Loucy (cell line): Measurements from ENCODE around the gene AGPS.

Source experiments
- H2AFZ ChIP-seq: fragments of 200-600 bp; sonication (generic); 2 replicates; pipeline ENCODE4 v1.6.0; 2016; ENCODE audit warnings: antibody characterized with exemption, mild to moderate bottlenecking, low read length, moderate library complexity
- H3F3A ChIP-seq: fragments of 200-600 bp; 2 replicates; pipeline ENCODE4 v1.6.0; 2016; ENCODE audit warnings: antibody characterized with exemption, low read depth, mild to moderate bottlenecking
- H3K27me3 ChIP-seq: fragments of 200-600 bp; sonication (generic); 2 replicates; pipeline ENCODE4 v1.6.1; 2014; ENCODE audit warnings: low read length, mild to moderate bottlenecking; ENCODE audit not compliant: insufficient read depth, poor library complexity, severe bottlenecking
- H3K36me3 ChIP-seq: fragments of 200-600 bp; sonication (generic); 2 replicates; pipeline ENCODE4 v1.6.1; 2016; ENCODE audit warnings: low read length; ENCODE audit not compliant: insufficient read depth
- H3K4me1 ChIP-seq: fragments of 200-600 bp; sonication (generic); 2 replicates; pipeline ENCODE4 v1.5.1; 2014; ENCODE audit warnings: low read length, mild to moderate bottlenecking; ENCODE audit not compliant: insufficient read depth, poor library complexity, severe bottlenecking
- H3K4me2 ChIP-seq: fragments of 200-600 bp; sonication (generic); 2 replicates; pipeline ENCODE4 v1.6.0; 2014; ENCODE audit warnings: antibody characterized with exemption, low read length, low read depth, mild to moderate bottlenecking; ENCODE audit not compliant: poor library complexity, severe bottlenecking
- H3K4me3 ChIP-seq: fragments of 200-600 bp; sonication (generic); 2 replicates; pipeline ENCODE4 v1.5.1; 2014; ENCODE audit warnings: low read length, mild to moderate bottlenecking, mixed read lengths; ENCODE audit not compliant: poor library complexity, severe bottlenecking
- H3K79me2 ChIP-seq: fragments of 200-600 bp; sonication (generic); 2 replicates; pipeline ENCODE4 v1.6.1; 2014; ENCODE audit warnings: low read length; ENCODE audit not compliant: insufficient read depth
- H3K9ac ChIP-seq: fragments of 200-600 bp; sonication (generic); 2 replicates; pipeline ENCODE4 v1.6.0; 2014; ENCODE audit warnings: mild to moderate bottlenecking, low read depth, low read length, moderate library complexity; ENCODE audit not compliant: poor library complexity, severe bottlenecking
- H3K9me2 ChIP-seq: fragments of 200-600 bp; sonication (generic); replicated peaks from 2 replicates; pipeline ENCODE4 v1.6.1; 2016; ENCODE audit warnings: low read depth, low read length, mixed read lengths
- H3K9me3 ChIP-seq: fragments of 200-600 bp; sonication (generic); 2 replicates; pipeline ENCODE4 v1.6.1; 2014; ENCODE audit warnings: mild to moderate bottlenecking, antibody characterized with exemption, low read length, low read depth; ENCODE audit not compliant: insufficient read depth
- H4K20me1 ChIP-seq: fragments of 200-600 bp; sonication (generic); 2 replicates; pipeline ENCODE4 v1.6.0; 2014; ENCODE audit warnings: antibody characterized with exemption, low read length, mild to moderate bottlenecking; ENCODE audit not compliant: insufficient read depth, poor library complexity, severe bottlenecking
- EZH2phosphoT487 ChIP-seq: fragments of 200-600 bp; IDR thresholded peaks from 2 replicates; pipeline ENCODE4 v1.6.1; 2018; ENCODE audit warnings: antibody characterized with exemption, mild to moderate bottlenecking, moderate library complexity, borderline replicate concordance
- TF ChIP-seq, protein P1 (sequence below): fragments of 200-600 bp; sonication (generic); conservative IDR thresholded peaks from 2 replicates; pipeline ENCODE4 v1.5.1; 2014; ENCODE audit warnings: mild to moderate bottlenecking, antibody characterized with exemption, low read length

AGPS gene

DNA sequence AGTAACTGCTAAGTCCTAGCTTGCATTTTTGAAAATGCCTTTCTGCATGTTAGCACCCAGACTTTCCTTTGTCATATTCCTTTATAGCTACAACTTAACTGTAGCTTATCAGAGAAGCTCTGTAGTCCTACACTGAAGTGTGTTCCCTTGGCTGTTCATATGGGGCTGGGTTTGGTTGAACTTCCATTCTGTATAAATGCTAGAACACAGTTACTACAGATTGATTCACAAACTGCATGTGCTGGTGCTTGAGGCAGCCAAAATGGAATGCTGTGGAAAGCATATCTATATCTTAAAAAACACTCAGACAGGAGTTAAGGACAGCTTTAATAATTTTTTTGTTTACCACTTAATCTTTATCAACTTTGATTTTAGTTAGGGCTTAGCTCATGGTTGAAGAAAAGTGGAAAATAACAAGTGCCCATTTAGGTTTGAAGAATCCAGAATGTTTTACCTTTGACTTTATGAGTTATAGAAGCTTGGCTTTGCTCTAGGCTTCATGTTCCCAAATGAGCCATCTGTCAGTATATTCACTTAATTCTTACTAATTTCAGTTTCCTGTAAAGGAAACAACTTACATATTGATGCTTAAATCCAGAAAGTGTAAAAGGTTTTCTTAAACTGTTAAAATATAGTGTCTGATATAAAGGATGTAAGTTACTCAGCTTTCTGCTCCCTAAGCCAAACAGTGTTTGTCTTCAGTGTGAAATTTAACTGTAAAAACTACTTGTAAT lies 148.9 kb downstream of the AGPS start:
- H3K36me3 ChIP-seq: peaks cover 18% of the 10 kb centered on the region

GRCh38 chr2:177542396-177542795 lies 149.8 kb downstream of the AGPS start:
- Histone ChIP-seq H3K4me3 (no peak overlapping the region), H3K9me3 (peaks cover 3% of the 10 kb centered on the region; the same call in 1 of the 2 replicates), H4K20me1 (no peaks in the 10 kb centered on the region), H3F3A (no peaks in the 10 kb centered on the region), H3K27me3 (no peaks in the 10 kb centered on the region), H3K79me2 (no peaks in the 10 kb centered on the region), H3K36me3 (peaks cover 14% of the 10 kb centered on the region), H3K9me2 (no peaks in the 10 kb centered on the region), H3K4me2 (no peak overlapping the region), H2AFZ (no peak overlapping the region), H3K4me1 (no peaks in the 10 kb centered on the region), H3K9ac (no peak overlapping the region)
- TF ChIP-seq, protein P1, sequence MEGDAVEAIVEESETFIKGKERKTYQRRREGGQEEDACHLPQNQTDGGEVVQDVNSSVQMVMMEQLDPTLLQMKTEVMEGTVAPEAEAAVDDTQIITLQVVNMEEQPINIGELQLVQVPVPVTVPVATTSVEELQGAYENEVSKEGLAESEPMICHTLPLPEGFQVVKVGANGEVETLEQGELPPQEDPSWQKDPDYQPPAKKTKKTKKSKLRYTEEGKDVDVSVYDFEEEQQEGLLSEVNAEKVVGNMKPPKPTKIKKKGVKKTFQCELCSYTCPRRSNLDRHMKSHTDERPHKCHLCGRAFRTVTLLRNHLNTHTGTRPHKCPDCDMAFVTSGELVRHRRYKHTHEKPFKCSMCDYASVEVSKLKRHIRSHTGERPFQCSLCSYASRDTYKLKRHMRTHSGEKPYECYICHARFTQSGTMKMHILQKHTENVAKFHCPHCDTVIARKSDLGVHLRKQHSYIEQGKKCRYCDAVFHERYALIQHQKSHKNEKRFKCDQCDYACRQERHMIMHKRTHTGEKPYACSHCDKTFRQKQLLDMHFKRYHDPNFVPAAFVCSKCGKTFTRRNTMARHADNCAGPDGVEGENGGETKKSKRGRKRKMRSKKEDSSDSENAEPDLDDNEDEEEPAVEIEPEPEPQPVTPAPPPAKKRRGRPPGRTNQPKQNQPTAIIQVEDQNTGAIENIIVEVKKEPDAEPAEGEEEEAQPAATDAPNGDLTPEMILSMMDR: no peak
- TF ChIP-seq EZH2phosphoT487: no peak

More for the DNA sequence above, 148.9 kb downstream of the AGPS start:
- no peak overlapping the region for H3K9ac ChIP-seq
- TF ChIP-seq, protein P1: no peak
- no peak for TF ChIP-seq EZH2phosphoT487
- H2AFZ ChIP-seq: no peak overlapping the region
- no peaks in the 10 kb centered on the region for H3K9me2 ChIP-seq
- no peak overlapping the region for H3K4me3 ChIP-seq
- no peak overlapping the region for H3K4me2 ChIP-seq
- H3K9me3 ChIP-seq: peaks cover 3% of the 10 kb centered on the region; the same call in 1 of the 2 replicates
- H3K79me2 ChIP-seq: no peaks in the 10 kb centered on the region
- no peaks in the 10 kb centered on the region for H3F3A ChIP-seq
- H4K20me1 ChIP-seq: no peaks in the 10 kb centered on the region
- H3K4me1 ChIP-seq: no peaks in the 10 kb centered on the region
- no peaks in the 10 kb centered on the region for H3K27me3 ChIP-seq

DNA sequence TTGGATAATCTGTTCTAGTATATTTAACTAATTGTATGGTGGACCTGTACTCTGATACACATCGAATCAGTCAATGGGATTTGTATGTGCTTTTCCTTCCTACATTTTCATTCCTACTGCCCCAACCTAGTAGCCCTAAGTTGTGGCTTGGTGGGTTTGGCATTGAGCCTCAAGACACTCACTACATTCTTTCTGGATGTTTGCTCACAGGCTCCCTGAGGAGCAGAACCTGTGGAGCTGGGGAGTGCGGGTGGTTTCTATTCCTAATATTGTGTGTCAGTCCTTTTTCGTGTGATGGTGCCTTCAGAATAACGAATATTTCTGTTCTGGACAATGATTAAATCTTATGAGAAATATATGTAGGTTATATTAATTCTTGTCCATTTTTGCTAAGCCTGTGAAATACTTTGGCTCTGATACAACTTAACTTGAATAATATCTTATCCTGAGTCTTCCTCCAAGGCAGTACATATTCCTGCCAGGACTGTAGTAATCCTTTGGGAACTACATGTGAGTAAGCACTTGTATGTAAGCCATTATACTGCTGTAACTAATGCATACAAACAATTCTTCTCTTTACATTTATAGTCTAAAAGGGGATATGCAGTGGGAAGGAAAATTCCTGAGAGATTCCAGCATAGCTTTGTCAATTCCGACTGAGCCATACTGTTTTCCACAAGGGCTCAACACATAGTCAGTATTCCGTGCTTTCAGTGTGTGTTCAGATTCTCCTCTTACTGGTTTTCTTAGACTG lies 150.6 kb downstream of the AGPS start:
- TF ChIP-seq EZH2phosphoT487: no peak
- TF ChIP-seq, protein P1: no peak
- H3K4me2 ChIP-seq: no peak overlapping the region
- H2AFZ ChIP-seq: no peak overlapping the region
- peaks cover 7% of the 10 kb centered on the region for H3K36me3 ChIP-seq
- H3K79me2 ChIP-seq: no peaks in the 10 kb centered on the region
- H3K4me3 ChIP-seq: no peak overlapping the region
- no peaks in the 10 kb centered on the region for H3F3A ChIP-seq
- peaks cover 3% of the 10 kb centered on the region; the same call in 1 of the 2 replicates for H3K9me3 ChIP-seq
- H3K27me3 ChIP-seq: no peaks in the 10 kb centered on the region
- H3K9ac ChIP-seq: no peak overlapping the region
- H3K9me2 ChIP-seq: no peaks in the 10 kb centered on the region
- peaks cover under 1% of the 10 kb centered on the region for H3K4me1 ChIP-seq
- no peaks in the 10 kb centered on the region for H4K20me1 ChIP-seq
